Fibroblast of skin of right quadriceps (primary cell): ENCODE data around the gene FOXD4L6.
"Not testable (repeated sequence)": the region's sequence is repeated elsewhere in the genome, so short reads cannot be mapped to it uniquely, and the experiment has no call there.

Source experiments
- DNase-seq: peaks from one replicate; pipeline ENCODE4 v3.0.0-alpha.2; 2013

The FOXD4L6 gene

GRCh38 chr9:41098759-41099158 is 29.7 kb downstream of the FOXD4L6 start:
- DNase-seq = not testable (repeated sequence)

- not testable (repeated sequence) for DNase-seq
Measured at GRCh38 chr9:41095060-41095459, 33.4 kb downstream of the FOXD4L6 start.

- not testable (repeated sequence) for DNase-seq
Measured at GRCh38 chr9:41094010-41094773, 34.3 kb downstream of the FOXD4L6 start.

DNA sequence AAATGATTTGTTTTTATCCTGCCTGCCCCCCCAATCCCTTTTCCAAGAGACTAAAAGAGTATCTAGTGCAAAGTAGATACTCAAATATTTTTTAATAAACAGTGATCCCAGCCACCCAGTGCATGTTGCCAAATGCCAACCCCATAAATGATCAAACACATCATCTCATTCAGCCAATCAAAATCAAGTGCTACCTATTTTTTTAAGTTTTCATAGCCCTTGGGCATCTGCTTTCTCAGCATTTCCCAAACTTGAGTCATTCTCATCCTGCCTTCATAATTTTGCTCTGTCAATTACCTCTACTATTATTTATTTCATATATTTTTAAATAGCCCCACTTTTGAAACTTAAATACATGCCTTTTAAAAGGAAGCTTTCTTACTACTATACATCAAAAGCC is 37.6 kb downstream of the FOXD4L6 start:
- not testable (repeated sequence) for DNase-seq

DNA sequence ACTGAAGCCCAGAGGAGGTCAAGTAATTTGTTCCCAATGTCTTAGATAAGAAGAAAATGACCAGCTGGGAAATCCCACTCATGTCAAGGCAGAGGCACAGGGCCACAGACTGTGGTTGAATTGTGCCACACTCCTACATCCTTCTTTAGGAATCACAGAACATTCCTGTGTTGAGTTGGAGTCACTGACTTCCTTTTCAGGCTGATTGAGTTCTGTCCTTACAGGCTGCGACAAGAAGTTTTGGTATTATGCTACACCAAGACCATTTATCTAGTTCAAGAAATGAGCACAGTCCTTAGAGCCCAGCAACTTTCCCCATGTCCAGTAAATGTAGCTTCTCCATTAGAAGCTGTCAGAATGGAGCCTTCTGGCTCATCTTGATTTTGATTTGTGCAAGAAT is 38.1 kb downstream of the FOXD4L6 start:
- not testable (repeated sequence) for DNase-seq

DNA sequence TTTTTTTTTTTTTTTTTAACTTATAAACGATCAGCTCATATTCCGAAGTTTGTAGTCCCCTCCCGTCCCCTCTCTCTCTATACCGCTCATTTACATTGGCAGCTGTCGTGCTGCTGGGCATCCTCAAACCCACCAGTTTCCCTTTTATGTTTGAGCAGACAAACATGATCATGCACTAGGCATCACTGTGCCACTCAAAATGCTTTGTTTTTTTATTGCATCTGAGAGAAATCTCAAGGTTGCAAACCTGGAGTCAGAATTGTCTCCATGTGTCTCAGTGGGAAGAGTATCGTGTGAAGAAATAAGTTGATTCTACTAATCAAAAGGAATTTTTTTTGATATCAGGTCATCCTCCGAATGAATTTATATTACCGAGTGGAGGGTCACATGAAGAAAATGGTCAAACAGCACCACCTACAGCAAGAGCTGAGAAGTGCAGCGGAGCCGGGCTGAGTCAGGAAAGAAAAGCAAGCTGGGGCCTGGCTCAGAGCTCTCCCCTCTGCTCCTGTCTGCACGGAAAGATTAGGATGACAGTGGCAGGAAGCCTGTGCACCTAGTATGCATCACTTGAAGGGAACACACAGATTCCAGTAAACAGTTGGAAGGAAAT is 39.9 kb downstream of the FOXD4L6 start:
- DNase-seq = not testable (repeated sequence)

- not testable (repeated sequence) for DNase-seq
Measured at GRCh38 chr9:41087929-41088328, 40.6 kb downstream of the FOXD4L6 start.

GRCh38 chr9:41087157-41087780 is 41.2 kb downstream of the FOXD4L6 start:
- DNase-seq = peak; percentile 26

- not testable (repeated sequence) for DNase-seq
Measured at GRCh38 chr9:41086685-41087084, 41.8 kb downstream of the FOXD4L6 start.

GRCh38 chr9:41086215-41086614 is 42.3 kb downstream of the FOXD4L6 start:
- DNase-seq = not testable (repeated sequence)

DNA sequence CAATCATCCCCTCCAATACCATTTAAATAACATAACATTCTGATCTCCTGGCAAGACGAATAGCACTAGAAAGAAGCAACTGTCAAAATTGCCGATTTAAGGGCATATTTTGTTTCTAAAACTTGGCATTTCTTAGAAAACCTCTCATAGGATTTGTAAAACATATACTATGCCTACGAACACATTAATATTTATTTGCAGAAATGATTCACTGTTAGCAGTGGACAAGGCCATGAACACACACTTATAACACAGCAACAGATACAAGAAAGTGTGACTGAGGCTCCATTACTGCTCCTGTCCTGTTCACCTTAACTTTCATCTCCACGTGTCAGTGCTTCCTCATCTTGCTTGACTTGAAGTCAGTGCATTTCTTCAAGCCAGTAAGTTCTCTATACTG is 46.1 kb downstream of the FOXD4L6 start:
- DNase-seq = not testable (repeated sequence)

DNA sequence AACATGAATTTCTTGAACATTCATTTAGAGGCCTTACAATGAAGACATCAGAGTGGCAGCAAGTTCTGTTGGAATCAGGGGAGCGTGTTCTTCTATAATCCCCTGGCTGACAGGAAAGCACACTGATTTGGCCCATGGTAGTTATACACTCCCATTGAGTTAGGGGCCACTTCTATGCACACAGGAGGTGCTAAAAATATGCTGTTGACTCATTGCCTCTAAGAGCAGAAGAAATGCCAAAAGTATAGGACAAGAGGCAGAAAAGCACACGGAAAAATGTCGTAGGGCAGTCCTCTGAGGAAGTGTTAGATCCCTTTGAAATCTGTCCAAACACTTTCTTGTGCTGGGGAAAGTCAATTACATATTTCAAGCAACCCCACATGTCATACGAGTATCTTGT is 49.0 kb downstream of the FOXD4L6 start:
- not testable (repeated sequence) for DNase-seq

DNA sequence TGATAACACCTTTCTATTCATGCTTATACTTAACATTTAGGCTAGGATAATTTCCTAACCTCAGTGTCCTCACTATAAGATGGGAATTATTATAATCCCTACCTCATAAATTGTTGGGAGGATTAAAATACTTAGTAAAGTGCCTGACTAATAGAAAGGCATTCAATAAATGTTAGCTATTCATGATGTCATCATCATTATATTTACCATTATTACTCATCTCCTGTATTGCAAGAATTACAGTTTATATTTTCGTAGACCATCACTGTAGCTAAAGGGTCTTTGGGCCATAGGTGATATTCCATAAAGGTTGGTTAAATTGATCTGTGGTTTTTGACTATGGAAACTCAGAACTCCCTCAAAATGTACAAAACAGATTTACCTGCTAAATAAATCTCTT is 50.9 kb downstream of the FOXD4L6 start:
- peak; percentile 33 for DNase-seq
